NCI-H524 treated with DMSO at 0.1 percent for 48 hours (cell line): ENCODE measurements around the gene OPCML.

Experiments used
- DNase-seq: peaks from one replicate; lab custom pipeline; 2025; lab: John Stamatoyannopoulos, UW

OPCML gene

DNA sequence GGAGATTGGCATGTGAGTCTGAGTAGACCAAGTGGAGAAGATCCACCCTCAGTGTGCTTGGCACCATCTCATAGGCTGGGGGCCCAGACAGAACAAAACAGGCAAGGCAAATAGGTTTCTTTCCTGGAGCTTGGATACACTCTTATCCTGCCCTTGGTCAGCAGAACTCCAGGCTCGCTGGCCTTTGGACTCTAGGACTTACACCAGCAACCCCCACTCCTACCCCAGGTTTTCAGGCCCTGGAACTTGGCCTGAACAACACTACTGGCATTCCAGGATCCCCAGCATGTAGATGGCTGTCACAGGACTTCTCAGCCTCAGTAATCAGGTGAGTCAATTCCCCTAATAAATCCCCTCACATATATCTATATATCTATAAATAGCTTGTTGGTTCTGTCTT, 637.7 kb downstream of the OPCML start:
- DNase-seq = no peak

DNA sequence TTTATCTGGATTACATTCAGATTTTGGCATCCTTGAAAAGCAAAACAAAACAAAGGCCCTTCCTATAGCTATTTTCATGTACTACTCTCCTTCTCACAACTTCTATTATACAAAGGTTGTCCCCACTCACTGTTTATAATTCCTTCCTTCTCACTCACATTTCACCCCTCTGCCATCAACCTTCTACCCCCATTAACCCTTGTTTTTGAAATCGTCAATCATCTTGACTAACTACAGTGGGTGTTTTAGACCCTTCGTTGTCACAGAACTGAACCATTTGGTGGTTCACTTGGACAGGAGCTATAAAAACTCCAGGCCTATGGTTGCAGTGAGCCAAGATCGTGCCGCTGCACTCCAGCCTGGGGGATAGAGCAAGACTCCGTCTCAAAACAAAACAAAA, 639.4 kb downstream of the OPCML start:
- DNase-seq = no peak

DNA sequence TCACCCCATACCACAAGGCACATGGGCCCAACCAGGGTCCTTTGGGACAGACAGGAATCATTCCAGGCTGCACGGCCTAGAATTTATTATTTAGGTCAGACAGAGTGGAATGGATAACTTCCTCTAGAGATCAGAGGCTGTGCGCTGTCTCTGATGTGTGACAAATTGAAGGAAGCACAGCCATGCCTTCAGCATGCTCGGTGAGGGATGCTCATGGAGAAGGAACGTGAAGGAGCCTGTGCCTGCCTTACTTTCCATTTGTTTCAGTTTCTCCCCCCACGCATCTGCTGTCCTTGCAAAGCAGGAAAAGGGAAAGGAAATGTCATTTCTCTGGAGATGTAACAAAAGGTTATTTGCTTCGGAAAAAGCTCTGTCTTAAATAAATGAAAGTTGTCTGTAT, 644.1 kb downstream of the OPCML start:
- DNase-seq = no peak

DNA sequence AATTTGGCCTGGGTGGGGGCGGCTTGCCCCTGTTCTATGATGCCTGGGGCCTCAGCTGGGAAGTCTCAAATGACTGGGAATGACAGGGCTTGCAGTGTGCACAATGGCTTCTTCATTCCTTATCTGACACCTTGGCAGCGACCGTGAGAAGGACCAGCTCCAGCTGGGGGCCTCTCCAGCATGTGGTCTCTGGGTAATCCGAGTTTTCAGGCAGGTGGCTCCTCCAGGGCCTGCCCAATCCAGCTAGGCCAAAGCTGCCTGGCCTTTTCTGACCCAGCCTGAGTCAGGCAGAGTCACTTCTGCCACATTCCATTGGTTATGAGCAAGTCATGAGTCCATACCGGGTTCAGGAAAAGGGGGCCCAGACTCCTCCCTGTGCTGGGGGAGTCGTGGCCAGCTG, 646.0 kb downstream of the OPCML start:
- no peak for DNase-seq

DNA sequence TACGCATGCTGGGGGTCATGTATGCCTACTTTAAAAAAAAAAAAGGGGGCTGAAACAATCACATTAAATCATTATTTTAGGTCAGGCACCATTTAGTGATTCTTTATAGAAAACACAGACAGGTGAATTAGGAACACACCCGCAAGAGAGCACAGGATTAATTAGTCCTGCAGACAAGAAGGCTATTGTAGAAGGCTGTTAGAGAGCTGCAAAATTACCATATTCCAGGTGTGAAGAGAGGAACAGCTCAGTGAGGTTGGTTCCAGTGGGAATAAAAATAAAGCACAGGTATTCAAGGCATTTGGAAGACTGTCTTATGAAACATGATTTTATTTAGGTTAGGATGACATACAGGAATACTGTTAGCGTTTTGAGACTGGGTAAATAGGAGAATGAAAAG, 649.1 kb downstream of the OPCML start:
- DNase-seq = no peak

DNA sequence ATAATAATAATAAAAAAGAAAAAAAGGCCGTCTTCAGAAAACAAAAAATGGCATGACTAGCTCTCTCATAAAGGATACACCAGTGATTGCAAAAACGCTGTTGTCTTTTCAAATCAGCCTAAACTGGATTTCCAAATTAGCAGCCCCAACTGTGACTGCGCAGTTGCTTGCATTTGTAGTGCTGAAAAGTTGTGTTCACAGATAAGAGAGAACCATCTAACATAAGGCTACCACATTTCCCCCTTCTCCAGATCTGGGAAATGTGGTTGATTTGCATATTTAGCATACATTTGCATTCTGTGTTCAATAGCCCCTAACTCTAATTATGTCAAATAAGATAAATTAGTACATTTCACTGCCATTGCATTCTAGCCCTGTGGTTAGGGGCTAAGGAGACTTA, 650.7 kb downstream of the OPCML start:
- DNase-seq = no peak

DNA sequence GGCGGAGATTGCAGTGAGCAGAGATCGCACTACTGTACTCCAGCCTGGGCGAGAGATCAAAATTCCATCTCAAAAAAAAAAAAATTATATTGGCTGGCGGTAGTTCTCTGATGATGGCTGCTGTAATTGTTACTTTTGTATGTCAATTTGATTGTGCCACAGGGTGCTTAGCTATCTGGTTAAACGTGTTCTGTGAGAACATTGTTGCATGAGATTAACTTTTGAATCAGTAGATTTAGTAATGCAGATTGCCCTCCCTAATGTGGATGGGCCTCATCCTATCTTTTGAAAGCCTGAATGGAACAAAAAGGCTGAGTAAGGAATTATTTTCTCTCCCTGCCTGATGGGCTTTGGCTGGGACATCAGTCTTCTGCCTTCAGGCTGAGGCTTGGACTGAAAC, 654.2 kb downstream of the OPCML start:
- DNase-seq = no peak

DNA sequence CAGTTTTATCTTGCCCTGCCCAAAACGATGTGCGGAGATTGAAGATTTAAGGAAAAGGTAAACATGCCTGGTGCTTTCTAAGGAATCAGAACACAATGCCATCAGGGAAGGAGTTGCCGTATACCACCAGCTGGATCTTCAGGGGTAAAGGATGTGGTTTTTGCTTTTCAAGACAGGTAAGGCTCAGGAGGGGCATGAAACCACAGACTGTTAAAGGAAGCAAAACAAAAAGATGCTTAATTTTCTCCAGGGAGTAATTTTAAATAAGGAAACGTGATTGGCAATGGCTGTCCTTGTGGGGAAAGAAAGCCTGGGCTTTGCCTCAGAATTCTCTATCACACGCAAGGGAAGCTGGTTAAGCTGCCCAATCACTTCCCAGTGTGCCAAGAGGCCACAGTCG, 655.6 kb downstream of the OPCML start:
- DNase-seq = no peak

DNA sequence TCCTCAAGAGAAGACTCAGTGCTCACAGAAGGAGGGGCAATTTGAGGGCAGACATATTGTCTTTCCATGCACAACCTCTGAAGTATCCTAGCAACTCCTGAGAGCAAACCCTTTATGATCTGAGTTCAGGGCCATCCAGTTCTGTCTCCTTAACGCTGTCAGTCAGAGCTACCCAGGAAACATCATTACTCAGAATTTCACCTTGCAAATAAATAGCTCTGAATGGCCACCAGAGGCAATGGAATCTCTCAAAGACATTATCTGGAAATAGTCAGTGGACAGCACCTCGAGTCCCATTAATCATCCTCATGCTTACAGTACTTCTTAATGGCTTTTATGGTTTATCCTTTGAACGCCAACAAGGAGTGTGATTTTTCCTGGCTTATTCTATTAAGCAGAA, 656.1 kb downstream of the OPCML start:
- no peak for DNase-seq

DNA sequence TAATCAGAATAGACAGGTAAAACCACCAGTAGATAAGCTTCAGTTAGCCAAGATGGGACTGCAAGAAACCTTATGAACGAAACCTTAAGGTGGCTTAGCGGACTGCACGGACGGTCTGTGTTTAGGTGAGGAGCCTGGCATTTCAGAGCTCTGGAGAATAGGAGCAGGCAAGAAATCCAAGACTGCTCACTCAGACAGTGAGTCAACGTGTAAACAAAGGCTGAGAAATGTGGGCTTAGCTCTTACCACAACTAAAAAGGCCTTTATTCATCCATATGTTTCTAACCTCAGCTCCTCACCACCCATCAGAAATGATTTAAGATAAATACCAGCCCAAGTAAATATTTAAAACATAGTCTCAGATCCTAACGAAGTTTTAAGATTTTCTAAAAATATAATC, 657.7 kb downstream of the OPCML start:
- DNase-seq = no peak

DNA sequence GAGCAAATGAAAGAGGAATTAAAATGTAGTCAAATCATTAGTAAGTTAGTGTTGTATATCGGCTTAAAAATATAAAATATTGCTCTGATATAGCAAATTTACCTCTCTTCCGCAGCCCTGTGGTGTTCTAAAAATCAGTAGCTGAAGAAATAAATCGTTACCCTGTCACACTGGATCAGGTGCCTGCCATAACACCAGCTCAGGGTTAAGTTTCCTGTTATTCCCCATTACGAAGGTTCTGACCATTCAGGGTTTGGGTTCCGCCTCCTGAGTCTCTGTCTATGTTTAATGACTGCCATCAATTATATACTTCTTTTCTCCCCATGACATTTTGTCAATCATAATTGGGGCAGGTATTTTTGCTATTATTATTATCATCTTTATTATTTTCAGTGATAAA, 658.5 kb downstream of the OPCML start:
- no peak for DNase-seq

DNA sequence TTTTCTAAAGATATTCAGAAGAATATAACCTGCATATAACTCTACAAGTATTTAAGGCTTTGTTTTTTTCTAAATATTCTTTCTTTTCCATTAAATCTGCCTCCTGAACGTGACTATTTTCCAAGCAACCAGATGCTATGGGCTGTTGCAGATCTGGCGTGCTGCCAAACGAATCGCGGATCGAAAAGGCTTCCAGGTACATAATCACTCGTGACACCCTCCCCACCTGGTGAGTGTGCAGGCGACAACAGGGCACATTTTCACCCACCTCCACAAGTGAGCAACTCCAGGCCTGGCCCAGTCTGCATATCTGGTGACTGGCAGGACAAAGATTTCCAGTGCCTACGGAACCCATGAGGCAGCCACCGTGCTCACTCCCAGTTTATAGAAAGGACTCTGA, 660.1 kb downstream of the OPCML start:
- DNase-seq = no peak

DNA sequence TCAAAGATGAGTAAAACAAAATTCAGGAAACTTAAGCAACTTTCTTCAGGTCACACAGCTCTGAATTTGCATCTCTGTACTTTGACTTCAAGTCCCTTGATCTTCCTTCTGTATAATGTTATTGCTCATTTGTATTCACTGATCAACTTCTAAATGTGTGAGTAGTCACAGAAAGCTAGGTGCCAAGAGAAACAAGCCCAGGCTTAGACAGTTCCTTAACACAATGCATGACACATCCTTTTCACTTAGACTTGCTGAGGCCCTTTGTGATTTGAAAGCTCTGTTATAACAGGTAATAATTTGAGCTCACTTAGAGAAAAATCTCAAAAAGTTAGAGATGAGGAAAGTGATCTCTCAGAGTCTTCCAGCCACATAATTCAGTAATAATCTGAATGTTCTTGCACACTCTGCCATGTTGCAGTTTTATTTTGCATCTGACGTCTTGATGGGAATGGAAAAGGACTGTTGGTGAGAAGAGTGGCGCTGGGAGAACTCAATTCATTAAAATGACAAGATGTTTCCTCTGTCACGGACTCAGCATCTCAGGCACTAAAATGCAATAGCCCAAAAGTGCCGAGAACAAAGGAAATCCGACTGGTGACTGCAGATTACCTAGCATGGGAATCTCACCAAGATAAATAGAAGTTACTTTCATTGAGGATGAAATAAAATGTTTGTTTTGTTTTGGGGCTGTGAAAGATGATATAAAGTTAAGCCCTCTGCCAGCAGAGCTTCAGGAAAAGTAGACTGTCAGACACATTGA, 665.3 kb downstream of the OPCML start:
- no peak for DNase-seq

DNA sequence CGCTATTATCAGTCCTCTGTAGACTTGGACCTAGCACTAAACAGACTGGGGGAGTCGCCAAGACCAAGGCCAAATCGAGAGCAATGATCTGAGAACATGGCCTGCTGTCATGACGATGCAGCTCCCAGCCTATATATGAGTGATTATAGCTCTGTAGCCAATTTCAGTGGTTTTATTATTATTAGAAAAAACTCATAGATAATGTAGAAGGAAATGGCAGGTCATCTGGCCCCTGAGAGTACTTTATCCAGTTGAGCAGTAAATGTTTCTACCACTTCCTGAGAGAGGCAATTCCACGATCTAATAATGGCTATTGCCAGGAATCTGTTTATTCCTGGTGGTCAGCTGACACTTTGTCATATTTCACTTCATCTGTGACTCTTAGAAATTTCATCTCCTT, 666.7 kb downstream of the OPCML start:
- no peak for DNase-seq

DNA sequence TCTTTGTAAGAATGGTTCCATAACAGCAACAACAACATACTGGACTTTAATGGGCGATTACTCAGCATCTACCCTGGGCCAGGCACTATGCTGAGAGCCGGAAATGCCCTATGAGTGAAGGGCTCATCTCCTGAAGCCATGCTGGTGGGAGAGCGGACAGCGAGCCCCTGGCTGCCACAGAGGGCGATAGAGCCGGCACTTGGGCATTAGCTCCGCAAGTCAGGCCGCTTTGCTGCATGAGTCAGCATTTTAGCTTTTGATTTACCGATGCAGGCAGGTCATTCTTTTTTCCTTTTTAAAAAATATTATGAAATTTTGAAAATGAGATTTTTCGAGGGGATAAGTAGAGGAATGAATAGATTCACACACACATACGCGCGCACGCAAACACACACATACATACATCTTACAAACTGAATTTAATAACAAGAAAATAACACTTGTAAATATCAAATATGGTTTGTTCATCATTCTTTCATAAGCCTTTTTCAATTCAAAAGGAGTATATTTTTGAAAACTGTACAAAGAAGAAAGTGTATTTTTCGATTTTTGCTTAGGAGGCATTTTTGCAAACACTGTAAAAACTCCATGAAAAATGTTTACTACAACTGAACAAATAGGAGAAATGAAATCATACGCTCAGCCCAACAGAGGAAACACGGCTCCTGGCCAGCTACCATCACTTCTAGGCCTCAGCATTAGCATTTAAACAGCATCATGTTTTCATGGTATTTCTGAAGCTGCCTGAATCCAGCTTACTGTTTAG, 667.3 kb downstream of the OPCML start:
- DNase-seq = no peak

DNA sequence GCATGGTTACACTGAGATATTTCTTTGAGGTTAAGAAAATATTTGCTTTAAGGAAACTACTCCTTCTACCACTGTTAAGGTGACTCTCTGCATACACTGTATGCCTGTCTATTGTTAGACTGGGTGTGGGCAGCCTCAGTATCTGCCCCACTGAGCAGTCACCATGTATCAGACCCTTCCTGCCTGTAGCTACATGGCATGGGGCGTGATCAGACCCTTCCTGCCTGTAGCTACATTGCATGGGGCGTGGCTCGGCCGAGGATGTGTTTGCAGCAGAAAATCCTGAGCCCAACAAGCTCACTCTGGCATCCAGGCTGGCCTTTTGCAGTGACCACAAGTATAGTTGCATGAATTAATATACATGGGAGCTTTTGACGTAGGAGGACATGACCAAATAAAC, 669.4 kb downstream of the OPCML start:
- DNase-seq = no peak

DNA sequence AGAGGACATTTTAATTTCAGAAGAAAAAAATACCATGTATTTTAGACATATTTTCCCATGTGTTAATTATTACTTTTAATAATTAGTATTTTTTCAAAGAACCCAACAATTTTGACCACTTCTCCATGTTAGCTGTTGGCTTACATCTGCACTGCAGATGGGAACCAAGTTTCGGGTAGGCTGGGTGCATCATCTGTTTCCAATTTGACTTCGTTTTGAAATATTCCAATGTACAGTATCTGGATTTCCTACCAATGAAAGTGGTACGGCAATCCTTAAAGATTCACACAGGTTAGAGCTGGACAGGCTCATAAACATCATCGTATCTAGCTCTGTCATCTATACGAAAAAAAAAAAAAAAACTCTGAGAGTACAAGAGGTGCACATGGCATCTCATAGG, 670.2 kb downstream of the OPCML start:
- DNase-seq = no peak

DNA sequence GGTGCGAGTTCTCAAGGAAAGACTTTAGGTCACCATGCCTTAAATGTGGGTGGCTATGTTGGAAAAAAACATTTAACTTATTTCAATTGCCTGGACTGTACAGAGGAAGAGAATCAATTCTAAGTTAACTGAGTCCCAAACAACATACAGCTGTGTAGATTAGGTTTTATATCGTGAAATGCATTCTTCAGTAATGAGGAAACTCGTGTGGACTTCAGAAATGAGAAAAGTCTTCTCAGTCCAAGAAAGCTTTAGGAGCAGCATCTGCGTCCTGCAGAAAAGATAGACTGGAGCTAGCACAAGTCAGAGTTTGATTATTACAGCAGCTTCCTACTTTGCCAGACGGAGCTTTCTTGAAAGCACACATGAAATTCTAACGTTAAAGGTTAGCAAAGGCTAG, 673.0 kb downstream of the OPCML start:
- DNase-seq = no peak

DNA sequence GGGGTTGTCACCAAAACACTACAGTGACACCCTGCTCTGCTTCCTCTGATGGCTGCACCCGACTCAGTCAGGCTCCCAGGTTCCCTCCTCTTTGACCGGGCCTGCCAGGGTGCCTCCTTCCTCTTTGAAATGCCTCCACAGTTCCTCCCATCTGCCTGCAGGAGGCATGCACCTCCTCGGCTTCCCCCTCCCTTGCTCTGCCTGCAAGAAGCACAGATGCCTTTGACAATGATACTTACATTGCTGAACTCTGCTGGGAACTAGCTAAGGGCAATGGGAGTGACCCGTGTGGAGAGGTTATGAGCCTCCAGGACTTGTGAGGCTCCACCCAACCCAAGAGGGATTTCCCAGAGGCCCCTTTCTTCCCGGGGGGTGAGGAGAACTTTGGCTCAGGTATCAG, 674.1 kb downstream of the OPCML start:
- DNase-seq = peak; percentile 6

DNA sequence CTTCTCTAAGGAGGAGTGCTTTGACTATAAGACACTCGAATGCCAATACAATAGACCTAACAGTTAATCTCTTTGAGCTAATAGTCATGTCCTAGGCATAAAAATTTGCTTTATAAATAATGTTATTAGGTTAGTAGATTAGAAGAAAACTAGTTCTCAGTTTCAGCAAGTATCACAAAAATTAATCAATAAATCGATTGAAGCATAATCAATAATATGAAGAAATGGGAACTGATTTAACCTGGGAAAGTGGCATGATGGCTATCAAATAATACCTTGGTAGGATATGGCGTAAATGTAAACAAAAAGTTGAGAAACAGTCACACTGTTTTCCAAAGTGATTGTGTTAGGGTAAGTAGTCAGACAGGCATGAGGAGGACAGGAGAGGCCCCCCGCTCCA, 676.3 kb downstream of the OPCML start:
- DNase-seq = no peak

DNA sequence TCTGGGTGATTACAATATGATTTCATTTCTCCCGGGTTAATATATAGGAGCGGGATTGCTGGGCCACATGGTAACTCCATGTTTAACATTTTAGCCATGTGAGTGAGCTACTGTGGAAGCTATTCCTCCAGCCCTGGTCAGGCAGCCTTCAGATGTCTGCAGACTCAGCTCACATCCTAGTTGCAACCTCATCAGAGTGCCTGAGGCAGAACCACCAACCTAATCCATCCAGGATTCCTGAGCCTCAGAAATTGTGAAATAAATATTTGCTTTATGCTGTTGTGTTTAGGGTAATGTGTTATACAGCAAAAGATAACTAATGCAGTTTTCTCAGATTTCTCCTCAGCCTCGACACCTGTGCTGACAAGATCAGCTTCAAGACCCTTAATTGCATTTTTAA, 676.8 kb downstream of the OPCML start:
- no peak for DNase-seq

DNA sequence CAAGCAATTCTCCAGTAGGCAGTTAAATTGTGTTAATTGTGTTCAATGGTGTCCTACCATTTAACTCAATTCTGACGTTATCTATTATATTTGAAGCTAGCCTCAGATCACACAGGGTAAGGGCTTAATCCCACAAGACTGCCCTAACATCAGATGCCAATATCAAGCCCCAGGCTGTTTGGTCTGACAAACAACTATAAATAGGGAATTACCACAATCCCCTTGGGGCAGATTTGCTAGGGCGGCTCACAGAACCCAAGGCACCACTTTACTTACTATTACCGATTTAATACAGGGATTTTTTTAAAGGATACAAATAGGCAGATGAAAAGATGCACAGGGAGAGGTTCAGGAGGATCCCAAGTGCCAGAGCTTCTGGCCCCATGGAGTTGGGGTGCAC, 678.4 kb downstream of the OPCML start:
- no peak for DNase-seq

DNA sequence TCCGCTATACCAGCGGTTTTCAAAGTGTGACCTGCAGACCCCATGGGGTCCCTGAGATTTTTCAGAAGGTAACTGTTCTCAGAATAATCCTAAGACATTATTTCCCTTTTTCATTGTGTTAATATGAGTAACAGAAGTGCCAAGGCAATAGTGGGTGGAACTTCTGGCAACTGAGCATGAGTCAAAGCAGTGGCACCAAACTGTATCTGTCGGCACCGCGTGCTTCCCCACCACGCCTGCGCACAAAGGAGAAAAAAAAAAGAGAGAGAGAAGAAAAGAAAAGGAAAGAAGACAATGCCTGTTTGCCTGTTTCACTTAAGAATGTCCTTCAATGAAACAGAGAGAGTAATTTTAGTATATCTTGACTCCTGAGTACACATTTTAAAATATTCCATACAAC, 679.9 kb downstream of the OPCML start:
- no peak for DNase-seq

DNA sequence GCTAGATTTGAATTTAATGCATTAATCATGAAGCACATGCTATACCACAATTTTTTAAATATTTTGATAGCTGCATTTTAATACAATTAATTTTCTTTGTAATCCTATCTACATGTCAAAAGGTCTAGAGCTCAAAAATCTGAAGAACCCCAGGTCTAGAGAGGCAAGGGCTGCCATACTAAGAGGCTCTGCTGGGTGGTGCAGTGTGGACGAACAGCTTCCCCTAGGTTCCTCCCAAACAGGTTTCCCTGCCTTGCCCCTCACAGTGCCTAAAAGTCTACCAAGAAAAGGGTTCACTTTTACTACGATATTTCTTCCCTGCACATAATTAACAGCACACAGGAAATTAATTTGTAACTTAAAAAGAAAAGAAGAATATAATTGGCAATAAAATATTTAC, 681.1 kb downstream of the OPCML start:
- DNase-seq = no peak
